Stimulated activated CD4-positive, alpha-beta T cell treated with anti-CD3 and anti-CD28 coated beads, Interleukin-15, amount 100 ng/mL, for 24 hours (primary cell): ENCODE data around the gene VTI1A.

Experiments
- DNase-seq: peaks from one replicate; pipeline ENCODE4 v3.0.0-alpha.2; 2020

VTI1A gene

GRCh38 chr10:112695539-112695938 lies 248.5 kb downstream of the VTI1A start:
- no peak for DNase-seq

- DNase-seq: no peak
Observed at GRCh38 chr10:112696592-112696991, 249.6 kb downstream of the VTI1A start.

GRCh38 chr10:112698133-112698817 lies 251.3 kb downstream of the VTI1A start:
- no peak for DNase-seq

GRCh38 chr10:112698818-112699164 lies 251.8 kb downstream of the VTI1A start:
- no peak for DNase-seq

- no peak for DNase-seq
Observed at GRCh38 chr10:112700215-112700671, 253.2 kb downstream of the VTI1A start.

- no peak for DNase-seq
Observed at GRCh38 chr10:112701211-112701877, 254.3 kb downstream of the VTI1A start.

- DNase-seq: no peak
Observed at GRCh38 chr10:112701878-112702255, 254.9 kb downstream of the VTI1A start.

- no peak for DNase-seq
Observed at GRCh38 chr10:112706577-112706976, 259.6 kb downstream of the VTI1A start.

GRCh38 chr10:112708461-112708860 lies 261.4 kb downstream of the VTI1A start:
- no peak for DNase-seq

GRCh38 chr10:112710528-112710927 lies 263.5 kb downstream of the VTI1A start:
- DNase-seq: no peak

- no peak for DNase-seq
Observed at GRCh38 chr10:112711366-112711765, 264.4 kb downstream of the VTI1A start.

- no peak for DNase-seq
Observed at GRCh38 chr10:112712536-112712935, 265.5 kb downstream of the VTI1A start.

GRCh38 chr10:112713411-112713810 lies 266.4 kb downstream of the VTI1A start:
- DNase-seq: no peak

- DNase-seq: no peak
Observed at GRCh38 chr10:112715581-112715980, 268.6 kb downstream of the VTI1A start.

- DNase-seq: no peak
Observed at GRCh38 chr10:112716076-112716475, 269.1 kb downstream of the VTI1A start.

- no peak for DNase-seq
Observed at GRCh38 chr10:112716924-112717413, 270.0 kb downstream of the VTI1A start.

- no peak for DNase-seq
Observed at GRCh38 chr10:112720178-112720577, 273.2 kb downstream of the VTI1A start.

- DNase-seq: no peak
Observed at GRCh38 chr10:112721080-112721698, 274.2 kb downstream of the VTI1A start.

GRCh38 chr10:112722758-112723157 lies 275.7 kb downstream of the VTI1A start:
- DNase-seq: no peak

- DNase-seq: no peak
Observed at GRCh38 chr10:112723876-112724275, 276.9 kb downstream of the VTI1A start.

- no peak for DNase-seq
Observed at GRCh38 chr10:112724404-112724991, 277.5 kb downstream of the VTI1A start.

- DNase-seq: no peak
Observed at GRCh38 chr10:112728118-112728883, 281.3 kb downstream of the VTI1A start.

- no peak for DNase-seq
Observed at GRCh38 chr10:112728997-112729396, 282.0 kb downstream of the VTI1A start.
